Stimulated activated CD4-positive, alpha-beta T cell treated with anti-CD3 and anti-CD28 coated beads, TNF-alpha, amount 100 ng/mL, for 4 hours (primary cell): ENCODE measurements around the gene UFD1.

Experiments
- DNase-seq, 3 experiments: peaks; one replicate each; pipeline ENCODE4 v3.0.0-alpha.2; 2020; ENCODE audit warnings: low read depth in 3 of 3

The UFD1 gene

DNA sequence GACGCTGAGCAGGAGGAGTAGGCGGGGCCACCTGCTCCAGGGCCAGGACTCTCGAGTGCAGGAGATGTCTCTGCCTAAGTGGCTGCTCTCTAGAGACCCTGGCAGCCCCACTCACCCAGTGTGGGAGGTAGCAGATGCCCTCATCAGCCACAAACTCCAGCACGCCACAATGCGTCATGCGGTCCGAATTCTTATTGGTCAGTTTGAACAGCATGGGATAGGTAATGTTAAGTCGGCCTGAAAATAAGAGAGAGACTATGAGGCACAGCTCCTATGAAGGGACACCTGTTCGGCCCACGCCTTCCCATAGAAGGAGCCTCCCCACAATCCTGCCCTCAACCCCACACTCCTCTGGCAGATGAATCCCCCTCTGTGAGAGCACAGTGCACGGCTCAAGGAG, 7.4 kb downstream of the UFD1 start:
- DNase-seq: no peak

DNA sequence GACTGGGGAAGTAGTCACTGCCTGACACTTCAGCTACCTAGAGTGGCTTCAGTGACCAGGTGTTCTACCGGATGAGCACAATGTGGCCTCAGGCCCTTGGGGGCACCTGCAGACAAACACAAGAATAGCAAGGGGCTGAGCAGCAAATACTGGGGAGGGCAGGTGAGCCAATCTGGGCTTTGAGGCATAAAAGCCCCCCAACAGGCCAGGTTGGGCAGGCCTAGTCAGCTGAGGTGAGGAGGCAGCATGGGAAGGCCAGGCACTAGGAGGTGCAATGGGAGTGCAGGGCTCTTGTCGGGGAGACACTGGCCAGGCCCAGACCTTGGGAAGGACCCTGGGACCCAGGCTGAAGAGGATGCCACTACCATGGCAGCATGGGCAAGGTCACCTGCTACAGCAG, 9.0 kb downstream of the UFD1 start:
- DNase-seq: no peak

DNA sequence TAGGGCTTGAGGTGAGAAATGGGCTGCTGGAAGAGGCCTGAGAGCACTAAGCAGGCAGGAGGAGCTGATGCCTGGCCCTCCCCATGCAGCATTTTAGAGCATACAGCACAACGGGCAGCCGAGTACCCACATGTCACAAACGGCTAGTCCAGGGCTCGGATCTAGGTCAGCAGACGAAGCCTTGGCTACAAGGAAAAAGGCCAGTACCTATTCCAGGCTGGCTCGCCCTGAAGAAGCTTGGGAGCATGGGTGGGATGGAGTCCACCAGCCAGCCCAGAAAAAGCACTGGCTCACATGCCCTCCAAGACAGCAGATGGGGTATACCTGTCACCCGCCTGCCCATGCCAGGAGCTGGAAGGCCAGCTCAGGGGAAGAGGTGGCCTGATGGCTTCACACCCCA, 9.6 kb downstream of the UFD1 start:
- DNase-seq: no peak

DNA sequence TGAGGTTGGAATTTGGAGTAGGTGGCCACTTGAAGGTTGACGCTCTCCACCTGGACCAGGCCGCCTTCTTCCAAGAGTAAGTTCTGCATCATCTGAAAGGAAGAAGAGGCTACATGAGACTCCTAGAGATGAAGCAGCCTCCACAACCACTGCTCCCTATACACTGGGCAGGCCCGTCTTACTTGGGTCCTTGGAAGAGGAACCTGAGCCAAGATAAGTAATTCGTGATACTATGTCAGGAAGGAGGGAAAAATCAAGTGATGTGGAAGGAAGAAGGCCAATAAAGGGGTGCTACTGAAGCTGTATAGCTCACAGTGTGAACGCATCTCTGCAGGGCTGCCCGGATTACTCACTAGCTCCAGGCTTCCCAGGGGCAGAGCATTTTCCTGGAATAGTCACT, 11.1 kb downstream of the UFD1 start:
- DNase-seq: no peak

DNA sequence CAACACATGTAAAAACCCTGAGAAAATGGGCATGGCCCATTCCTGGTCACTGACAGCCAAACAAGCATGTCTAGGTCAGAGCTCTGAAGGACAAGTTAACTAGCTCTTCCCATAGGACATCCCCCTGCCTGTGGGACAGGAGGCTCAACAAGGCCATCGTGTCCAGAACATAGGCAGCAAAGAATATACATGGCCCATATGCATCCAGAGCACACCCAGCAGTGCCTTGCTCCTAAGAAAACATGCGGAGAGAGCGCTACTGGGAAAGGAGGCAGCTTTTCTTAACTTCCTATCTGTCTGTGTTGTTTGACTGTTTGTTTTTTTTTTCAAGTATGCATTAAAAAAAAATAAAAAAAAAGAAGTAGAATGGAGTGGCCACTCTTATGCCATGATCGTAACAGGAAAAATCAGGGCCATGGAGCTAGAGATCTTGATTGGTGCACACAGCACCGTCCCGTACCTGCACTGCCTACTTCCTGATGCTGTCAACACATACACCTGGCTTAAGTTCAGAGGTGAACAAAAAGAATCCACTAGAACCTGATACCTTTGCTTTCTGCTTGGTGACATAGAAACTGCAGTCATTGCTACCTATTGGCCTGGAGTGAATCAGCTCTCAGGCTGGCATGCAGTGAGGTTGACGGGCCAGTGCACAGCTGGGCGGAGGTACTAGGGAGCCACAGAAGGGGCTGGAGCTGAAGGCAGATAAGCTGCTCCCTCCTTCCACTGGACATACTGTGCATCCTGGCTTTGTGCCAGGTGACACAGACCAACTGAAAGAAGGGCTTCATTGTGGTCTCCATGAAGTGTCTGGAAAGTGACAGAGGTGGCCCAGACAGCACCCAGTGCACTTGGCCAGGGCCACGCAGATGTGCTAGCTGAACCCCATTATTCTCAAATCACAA, 11.9 kb downstream of the UFD1 start:
- DNase-seq: no peak

DNA sequence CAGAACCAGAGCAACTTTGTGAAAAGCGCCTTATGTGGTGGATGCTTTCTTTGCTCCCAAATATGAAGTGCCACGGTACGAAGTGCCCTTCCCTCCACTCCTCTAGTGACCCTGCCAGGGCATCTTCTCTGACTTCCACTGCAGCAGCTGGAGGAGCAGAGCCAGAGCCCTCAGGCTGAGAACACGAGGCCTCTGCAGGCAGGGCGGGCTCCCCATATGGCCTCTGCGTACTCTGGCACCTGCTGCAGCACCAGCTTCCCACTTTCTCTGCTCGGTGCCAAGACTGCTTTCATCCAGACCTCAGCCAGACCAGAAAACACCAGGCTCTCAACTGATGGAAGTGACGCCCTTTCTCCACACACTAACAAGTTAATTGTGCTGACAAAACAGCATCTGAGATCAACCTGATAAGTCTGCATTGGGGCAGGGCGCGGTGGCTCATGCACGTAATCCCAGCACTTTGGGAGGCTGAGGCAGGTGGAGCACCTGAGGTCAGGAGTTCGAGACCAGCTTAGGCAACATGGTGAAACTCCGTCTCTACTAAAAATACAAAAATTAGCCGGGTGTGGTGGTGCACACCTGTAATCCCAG, 12.8 kb downstream of the UFD1 start:
- DNase-seq: no peak

DNA sequence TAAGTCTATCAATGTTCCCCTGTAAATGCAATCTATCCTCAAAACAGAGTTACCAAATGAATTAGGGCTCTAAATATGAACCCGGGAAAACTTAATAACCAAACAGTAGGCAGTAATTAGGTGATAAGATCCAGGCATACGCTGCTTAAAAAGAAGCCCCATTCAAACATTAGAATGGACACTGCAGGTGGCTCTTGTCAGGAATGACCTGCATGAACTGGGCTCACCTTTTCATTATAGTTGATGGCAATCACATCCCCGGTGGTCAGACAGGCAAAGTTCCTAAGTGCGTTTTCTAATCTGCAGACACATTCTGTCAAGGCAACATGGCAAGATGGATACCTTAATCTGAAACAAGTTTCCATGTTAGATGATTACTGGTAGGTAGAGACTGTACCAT, 14.0 kb downstream of the UFD1 start:
- no peak for DNase-seq

DNA sequence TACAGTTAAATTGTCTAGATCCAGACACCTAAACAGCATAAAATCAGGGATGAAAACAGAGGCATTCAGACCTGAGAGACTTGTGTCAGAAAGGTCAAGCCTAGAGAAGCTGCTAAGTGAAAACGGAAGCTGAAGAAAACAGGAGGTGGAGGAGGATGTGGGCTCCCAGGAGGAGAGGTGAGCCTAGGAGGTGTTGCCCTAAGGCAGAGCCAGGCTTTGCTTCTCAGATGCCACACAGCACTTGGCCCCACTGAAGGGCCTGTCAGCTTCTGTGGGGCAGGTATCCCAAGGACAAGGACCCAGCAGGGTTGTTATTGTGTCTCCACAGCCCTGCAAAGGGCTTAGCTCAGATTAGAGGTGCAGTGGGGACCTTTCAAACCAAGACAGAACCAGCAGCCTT, 14.4 kb downstream of the UFD1 start:
- no peak for DNase-seq

DNA sequence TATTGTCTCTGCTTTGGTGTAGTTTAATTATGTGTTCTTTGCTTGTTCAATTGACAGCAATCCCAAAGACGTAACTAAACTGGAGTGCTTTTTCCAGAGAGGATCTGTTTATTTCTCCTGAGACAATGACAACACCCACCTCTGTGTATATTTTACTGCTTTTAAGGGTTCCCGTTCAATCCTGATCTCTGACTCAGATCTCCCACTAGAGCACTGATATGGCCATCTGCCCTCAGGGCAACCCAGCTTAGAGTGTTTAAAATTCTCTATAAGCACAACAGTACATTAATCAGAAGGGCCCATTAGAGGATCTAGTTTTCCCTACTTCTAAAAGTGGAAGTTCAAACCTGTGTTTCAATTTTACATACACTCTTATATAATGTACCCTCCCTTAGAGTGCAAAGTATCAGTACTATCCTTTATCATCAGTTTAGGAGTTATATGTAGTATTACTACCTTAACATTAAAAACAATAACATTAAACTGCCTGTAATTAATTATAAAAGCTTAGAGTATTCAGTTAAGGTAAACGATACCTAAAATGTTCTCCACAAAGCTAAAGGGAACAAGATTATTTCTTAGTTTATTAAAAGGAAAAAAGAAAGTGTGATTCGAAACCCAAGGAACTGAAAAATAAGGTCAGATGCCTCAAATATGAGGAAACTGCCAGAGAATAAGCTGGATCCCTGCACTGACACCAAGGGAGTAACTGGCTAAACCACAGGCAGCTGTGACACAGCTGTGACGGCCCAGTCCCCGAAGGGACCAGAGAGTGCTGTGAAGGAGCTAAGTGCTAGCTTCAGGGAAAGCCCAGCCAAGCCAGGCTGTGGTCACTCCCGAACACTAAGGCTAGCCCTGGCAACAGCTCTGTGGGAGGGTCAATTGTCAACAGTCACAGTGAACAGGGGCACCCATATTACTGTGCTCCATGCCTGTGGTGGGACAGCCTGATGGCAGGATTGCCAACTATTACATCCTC, 15.2 kb downstream of the UFD1 start:
- no peak for DNase-seq

DNA sequence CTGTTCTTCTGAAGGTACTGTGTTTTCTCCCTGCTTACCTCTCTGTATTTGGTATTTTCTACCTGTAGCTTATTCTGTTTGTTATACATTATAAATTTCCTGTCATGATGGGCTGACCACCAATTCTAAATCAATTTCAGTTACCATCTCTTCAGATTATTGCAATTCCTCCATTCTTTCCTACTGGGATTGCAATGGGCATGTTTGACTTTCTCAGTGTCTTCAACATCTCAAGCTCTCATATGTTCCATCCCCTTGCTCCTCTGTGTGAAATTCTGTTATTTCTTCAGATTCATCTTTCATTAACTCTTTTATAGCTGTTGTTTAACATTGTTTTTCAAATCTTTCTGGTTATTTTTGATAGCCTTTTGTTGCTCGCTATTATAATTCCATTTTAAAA, 16.0 kb downstream of the UFD1 start:
- no peak for DNase-seq

DNA sequence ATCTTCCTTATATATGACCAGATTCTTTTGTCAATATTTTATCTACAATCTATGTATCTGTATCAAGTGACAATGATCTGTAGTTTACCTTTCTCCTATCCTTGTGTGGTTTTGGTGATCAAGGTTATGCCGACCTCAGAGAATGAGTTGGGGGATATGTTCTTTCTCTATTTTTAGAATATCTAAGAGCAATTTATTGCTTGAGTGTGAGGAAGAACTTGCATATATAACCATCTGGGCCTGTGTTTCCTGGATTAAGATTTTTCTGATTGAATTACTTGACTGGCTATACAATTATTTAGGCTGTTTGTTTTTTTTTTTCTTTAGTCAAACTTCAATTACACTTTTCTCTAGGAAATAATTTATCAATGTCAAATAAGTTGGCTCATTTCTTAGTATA, 17.5 kb downstream of the UFD1 start:
- no peak for DNase-seq

DNA sequence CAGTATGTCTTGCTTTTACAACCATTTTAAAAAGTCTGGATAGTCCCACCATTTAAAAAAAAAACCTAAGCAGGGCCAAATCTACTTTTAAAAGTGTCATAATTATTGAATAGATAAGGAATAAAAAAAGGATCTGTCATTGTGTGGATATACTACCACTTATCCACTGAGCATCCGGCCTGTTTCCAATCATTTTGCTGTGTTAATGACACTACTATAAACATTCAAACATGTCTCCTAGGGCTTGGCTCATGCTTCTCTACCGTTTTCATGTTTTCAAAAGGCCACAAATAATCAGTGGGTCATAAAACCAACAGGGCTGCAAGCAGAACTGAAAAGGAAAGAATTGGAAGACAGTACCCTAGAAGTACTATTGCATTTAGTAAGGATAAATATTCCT, 19.0 kb downstream of the UFD1 start:
- DNase-seq: no peak

DNA sequence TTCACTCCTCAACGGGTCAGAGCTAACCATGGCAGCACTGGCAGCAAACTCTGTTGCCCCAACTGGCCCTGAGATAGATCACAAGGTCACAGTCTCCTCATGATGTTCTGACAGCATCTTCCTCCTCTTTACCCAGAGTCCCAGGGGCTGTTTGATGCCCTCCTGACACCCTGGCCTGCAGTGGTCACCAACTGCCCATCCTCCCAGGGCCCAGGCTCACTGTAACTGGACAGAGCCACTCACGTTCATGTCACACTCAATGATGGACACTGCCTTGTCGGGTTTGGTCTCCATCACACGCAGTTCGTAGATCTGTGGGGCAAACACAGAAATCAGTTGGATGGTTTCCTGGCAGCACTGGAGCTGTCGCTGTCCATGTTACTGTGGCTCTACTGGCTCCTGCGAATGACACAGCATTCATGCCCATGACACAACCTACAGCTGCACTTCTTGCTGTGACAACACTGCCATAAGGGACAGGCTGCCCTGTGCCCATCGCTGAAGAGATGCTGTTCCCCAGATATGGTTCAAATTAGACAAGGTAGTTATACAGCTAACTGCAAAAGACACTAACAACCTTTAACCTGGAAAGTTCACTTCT, 21.1 kb downstream of the UFD1 start:
- no peak for DNase-seq

DNA sequence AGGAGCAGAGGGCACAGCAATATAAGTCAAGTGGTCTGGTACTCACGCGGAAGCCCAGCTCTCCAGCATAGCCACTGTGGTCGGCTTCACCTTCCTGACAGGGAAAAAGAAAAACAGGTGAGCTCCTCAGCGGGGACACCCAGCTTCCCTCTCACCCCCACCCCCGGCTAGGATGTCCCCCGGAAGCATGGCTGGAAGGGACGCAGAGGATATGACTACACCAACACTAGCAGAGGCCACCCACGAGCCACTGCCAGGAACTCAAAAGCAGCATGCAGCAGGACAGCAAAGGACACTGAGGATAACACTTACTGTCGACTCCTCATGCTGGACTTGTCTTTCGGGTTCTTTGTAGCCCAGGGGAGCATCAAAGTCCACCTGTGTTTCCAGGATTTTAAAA, 22.5 kb downstream of the UFD1 start:
- DNase-seq: no peak

DNA sequence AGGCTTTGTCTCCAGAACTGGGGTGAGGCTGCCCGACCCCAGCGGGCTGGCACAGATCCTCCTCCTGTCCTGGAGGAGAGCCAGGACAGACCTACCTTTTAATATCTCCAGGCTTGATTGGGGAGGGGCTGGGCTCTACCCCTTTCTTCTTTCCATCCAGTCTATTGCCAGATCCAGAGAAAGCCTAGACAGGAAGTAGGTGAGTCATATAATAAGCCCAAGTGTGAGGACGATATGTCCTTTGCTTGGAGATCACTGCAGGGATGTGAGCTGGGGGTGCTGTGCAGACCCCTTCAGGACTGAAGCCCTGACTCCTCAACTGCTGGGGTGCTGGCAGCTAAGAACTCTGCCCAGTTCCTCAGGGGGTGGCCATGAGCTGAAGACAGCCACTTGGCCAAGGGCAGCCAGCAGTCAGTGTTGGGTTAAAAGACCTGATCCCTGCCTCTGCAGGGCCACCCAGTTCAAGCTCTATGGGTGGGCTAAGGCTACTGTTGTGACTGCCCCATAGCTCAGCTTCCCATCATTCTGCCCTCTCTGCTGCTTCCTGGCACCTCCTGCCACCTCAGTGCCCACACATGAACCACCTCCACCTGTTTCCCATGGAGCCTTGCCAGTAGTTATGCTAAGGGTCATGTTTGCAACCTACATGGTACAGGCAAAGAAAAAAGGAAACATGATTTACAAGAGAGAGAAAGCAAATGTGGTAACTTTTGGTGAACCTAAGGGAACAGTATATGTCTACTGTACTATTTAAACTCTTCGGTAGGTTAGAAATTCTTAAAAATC, 23.2 kb downstream of the UFD1 start:
- DNase-seq: no peak

DNA sequence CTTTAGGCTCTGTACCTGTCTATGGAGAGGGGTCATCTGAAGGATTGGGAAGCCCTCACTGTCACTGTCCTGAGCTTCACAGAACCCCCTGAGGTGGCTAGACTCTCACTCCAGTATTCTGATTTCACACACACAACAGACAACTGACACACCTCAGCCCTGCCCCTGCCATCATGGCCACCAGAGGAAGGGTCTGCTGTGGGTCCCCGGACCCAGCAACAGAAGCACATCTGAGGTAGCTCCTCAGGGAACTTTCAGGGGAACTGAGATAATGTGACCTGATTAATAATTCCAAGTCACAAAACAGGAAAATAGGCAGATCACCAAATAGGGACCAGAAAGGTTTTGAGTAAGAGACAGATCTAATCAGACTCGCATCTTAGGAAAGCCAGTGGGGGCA, 24.0 kb downstream of the UFD1 start:
- no peak for DNase-seq

DNA sequence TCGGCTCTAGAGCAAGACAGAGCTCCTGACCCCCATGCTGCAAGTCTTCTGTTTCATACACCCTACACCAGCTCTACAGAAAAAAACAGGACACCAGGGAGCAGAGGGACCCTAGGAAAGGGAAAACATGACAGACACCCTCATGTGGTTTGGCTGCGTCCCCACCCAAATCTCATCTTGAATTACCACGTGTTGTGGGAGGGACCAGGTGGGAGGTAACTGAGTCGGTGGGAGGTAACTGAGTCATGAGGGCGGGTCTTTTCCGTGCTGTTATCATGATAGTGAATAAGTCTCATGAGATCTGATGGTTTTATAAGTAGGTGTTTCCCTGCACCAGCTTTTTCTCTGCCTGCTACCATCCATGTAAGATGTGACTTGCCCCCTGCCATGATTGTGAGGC, 24.8 kb downstream of the UFD1 start:
- peak in 1 of 3 experiments; percentile 27 for DNase-seq

DNA sequence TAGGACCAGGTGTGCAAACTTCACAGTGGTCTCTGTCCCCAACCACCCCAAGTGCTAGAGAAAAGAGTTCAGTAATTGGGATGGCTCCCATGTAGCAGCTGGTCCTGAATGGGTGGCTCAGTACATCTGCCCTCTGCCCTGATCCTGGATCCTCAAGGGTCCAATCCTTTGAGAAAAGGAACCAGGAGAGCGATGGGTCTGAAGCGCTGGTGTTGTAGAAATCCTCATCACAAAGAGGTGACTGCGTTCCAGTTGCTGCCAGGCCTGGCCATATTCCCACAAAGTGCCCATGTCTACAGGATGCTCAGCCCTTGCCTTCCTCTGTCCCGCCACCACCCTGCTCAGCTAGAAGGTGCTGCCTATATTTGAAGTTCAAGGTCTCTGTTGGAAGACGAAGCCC, 25.3 kb downstream of the UFD1 start:
- no peak for DNase-seq

DNA sequence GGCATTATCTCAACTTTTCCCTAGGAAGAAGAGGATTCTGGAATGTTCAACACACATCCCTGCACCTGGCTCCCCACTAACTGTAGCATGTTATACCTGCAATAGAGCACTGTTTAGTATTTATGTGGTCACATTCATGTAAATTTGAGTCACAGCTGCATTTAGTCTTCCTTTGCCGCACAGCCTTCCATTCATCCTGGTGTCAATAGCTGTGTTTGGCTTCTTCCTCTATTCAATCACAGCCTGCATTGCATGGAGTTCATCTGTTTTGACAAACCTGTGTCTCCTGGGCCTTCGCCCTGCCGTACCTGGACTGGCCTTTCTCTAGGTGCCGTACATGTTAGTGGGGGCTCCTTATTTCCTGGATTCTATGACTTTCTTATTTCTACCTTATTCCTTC, 27.4 kb downstream of the UFD1 start:
- DNase-seq: no peak

DNA sequence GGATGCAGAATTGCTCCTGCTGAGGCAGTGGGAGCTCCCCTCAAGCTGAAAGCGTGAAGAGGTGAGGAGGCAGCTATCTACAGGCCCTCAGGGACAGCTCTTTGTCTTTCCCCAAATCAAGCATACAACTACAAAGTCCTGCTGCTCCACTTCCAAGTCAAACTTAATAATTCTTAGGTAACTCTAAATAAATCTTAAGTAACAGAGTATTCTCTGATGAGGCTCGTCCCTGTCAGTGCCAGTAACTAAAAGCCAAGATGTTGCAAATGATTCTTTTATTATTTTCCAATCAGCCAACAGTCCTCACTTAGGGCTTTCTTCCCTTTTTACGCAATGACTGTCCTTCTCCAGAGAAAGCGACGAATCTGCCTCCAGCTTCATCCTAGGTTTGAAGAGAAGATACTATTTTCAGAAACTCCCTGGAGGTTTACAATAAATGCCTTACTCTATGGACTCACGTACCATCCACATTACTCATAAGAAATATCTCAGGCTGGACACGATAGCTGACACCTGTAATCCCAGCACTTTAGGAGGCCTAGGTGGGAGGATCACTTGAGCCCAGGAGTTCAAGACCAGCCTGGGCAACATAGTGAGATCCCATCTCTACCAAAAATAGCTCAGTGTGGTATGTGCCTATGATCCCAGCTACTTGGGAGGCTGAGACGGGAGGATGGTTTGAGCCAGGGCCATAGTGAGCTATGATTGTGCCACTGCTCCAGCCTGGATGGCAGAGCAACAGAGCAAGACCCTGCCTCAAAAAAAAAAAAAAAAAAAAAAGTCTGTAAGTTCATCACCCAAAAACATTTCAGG, 28.4 kb downstream of the UFD1 start:
- no peak for DNase-seq
